H1 (cell line): Measurements from ENCODE around the gene TBC1D22A. TPM values are rescaled to one million over a fixed set of nuclear protein-coding genes. Genes with fewer than 3 reads are reported as not detected.

Source experiments
- CBX8 ChIP-seq: fragments of 300-800, 300-1000 bp; sonication (generic); IDR thresholded peaks from 2 replicates; pipeline ENCODE4 v1.7.1; 2016; ENCODE audit warnings: low read depth, low read length, borderline replicate concordance
- CTBP2 ChIP-seq: IDR thresholded peaks from 2 replicates; pipeline ENCODE4 v1.7.0; 2011; ENCODE audit warnings: borderline replicate concordance, mild to moderate bottlenecking, moderate library complexity, mixed read lengths, low read length; ENCODE audit not compliant: insufficient read depth, insufficient read length
- EP300 ChIP-seq, 2 experiments: IDR thresholded peaks; 1 replicate in 1 of 2; 2 replicates in 1 of 2; pipeline ENCODE4 v1.6.1; 2011 to 2012; ENCODE audit warnings: low read depth in 2 of 2, low read length in 2 of 2, mild to moderate bottlenecking in 2 of 2, borderline replicate concordance in 1 of 2, inconsistent platforms in 1 of 2, moderate library complexity in 1 of 2
- NRF1 ChIP-seq: IDR thresholded peaks from 2 replicates; pipeline ENCODE4 v1.6.1; 2011; ENCODE audit warnings: mild to moderate bottlenecking, low read depth, low read length, improper control_type of control experiment
- POLR2A ChIP-seq, 2 experiments: IDR thresholded peaks; 1 replicate in 1 of 2; 2 replicates in 1 of 2; pipeline ENCODE4 v1.6.1; 2011; ENCODE audit warnings: low read depth in 2 of 2, low read length in 2 of 2, mild to moderate bottlenecking in 2 of 2; ENCODE audit errors: control extremely low read depth in 1 of 2
- polyA plus RNA-seq, 7 experiments: library from polyadenylated mRNA; depleted of rRNA in 3 of 7; stranded (reverse) in 5 of 7; unstranded in 2 of 7; fragments of >200 nt in 5 of 7; fragments of 200-250 nt in 2 of 7; gene quantifications; 1 replicate in 5 of 7; 2 replicates in 1 of 7; 4 replicates in 1 of 7; pipeline versions ENCODE4 v1.2.1 to v1.2.3, GENCODE V29; 2011 to 2013; ENCODE audit warnings: missing spikeins in 2 of 7, mixed read lengths in 2 of 7
- total RNA-seq: library from RNA; stranded (reverse); fragmentation: NEBNext Ultra II Directional; extraction: Animal tissue kit (Norgen Biotek cat#: 25700); gene quantifications from 2 replicates; pipeline ENCODE4 v1.2.1, GENCODE V29; 2021
- TF ChIP-seq, protein P1 (sequence below): fragments of 300-600 bp; sonication (generic); IDR thresholded peaks from 2 replicates; pipeline ENCODE4 v1.7.1; 2012; ENCODE audit warnings: low read length, moderate library complexity, mild to moderate bottlenecking, inconsistent platforms; ENCODE audit not compliant: insufficient replicate concordance
- TF ChIP-seq, protein P2 (sequence below), 3 experiments: IDR thresholded peaks; 1 replicate in 2 of 3; 2 replicates in 1 of 3; pipeline versions ENCODE4 v1.5.1 to v1.6.1; 2011; ENCODE audit warnings: low read length in 3 of 3, mild to moderate bottlenecking in 3 of 3, inconsistent platforms in 2 of 3, low read depth in 1 of 3, moderate library complexity in 1 of 3; ENCODE audit not compliant: insufficient read depth in 1 of 3; ENCODE audit errors: control extremely low read depth in 1 of 3
- TF ChIP-seq, protein P3 (sequence below): IDR thresholded peaks from 2 replicates; pipeline ENCODE4 v1.6.1; 2012; ENCODE audit warnings: inconsistent platforms

The TBC1D22A gene
- total and polyA plus RNA-seq, 2 of the 8 experiments (the other 6 are each of a cell fraction or from before 2014, with no cell fraction given) = 11.9 to 18.4 TPM

GRCh38 chr22:46756097-46756496 is 6.4 kb upstream of the TBC1D22A start (continued):
- TF ChIP-seq, protein P1, sequence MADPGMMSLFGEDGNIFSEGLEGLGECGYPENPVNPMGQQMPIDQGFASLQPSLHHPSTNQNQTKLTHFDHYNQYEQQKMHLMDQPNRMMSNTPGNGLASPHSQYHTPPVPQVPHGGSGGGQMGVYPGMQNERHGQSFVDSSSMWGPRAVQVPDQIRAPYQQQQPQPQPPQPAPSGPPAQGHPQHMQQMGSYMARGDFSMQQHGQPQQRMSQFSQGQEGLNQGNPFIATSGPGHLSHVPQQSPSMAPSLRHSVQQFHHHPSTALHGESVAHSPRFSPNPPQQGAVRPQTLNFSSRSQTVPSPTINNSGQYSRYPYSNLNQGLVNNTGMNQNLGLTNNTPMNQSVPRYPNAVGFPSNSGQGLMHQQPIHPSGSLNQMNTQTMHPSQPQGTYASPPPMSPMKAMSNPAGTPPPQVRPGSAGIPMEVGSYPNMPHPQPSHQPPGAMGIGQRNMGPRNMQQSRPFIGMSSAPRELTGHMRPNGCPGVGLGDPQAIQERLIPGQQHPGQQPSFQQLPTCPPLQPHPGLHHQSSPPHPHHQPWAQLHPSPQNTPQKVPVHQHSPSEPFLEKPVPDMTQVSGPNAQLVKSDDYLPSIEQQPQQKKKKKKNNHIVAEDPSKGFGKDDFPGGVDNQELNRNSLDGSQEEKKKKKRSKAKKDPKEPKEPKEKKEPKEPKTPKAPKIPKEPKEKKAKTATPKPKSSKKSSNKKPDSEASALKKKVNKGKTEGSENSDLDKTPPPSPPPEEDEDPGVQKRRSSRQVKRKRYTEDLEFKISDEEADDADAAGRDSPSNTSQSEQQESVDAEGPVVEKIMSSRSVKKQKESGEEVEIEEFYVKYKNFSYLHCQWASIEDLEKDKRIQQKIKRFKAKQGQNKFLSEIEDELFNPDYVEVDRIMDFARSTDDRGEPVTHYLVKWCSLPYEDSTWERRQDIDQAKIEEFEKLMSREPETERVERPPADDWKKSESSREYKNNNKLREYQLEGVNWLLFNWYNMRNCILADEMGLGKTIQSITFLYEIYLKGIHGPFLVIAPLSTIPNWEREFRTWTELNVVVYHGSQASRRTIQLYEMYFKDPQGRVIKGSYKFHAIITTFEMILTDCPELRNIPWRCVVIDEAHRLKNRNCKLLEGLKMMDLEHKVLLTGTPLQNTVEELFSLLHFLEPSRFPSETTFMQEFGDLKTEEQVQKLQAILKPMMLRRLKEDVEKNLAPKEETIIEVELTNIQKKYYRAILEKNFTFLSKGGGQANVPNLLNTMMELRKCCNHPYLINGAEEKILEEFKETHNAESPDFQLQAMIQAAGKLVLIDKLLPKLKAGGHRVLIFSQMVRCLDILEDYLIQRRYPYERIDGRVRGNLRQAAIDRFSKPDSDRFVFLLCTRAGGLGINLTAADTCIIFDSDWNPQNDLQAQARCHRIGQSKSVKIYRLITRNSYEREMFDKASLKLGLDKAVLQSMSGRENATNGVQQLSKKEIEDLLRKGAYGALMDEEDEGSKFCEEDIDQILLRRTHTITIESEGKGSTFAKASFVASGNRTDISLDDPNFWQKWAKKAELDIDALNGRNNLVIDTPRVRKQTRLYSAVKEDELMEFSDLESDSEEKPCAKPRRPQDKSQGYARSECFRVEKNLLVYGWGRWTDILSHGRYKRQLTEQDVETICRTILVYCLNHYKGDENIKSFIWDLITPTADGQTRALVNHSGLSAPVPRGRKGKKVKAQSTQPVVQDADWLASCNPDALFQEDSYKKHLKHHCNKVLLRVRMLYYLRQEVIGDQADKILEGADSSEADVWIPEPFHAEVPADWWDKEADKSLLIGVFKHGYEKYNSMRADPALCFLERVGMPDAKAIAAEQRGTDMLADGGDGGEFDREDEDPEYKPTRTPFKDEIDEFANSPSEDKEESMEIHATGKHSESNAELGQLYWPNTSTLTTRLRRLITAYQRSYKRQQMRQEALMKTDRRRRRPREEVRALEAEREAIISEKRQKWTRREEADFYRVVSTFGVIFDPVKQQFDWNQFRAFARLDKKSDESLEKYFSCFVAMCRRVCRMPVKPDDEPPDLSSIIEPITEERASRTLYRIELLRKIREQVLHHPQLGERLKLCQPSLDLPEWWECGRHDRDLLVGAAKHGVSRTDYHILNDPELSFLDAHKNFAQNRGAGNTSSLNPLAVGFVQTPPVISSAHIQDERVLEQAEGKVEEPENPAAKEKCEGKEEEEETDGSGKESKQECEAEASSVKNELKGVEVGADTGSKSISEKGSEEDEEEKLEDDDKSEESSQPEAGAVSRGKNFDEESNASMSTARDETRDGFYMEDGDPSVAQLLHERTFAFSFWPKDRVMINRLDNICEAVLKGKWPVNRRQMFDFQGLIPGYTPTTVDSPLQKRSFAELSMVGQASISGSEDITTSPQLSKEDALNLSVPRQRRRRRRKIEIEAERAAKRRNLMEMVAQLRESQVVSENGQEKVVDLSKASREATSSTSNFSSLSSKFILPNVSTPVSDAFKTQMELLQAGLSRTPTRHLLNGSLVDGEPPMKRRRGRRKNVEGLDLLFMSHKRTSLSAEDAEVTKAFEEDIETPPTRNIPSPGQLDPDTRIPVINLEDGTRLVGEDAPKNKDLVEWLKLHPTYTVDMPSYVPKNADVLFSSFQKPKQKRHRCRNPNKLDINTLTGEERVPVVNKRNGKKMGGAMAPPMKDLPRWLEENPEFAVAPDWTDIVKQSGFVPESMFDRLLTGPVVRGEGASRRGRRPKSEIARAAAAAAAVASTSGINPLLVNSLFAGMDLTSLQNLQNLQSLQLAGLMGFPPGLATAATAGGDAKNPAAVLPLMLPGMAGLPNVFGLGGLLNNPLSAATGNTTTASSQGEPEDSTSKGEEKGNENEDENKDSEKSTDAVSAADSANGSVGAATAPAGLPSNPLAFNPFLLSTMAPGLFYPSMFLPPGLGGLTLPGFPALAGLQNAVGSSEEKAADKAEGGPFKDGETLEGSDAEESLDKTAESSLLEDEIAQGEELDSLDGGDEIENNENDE = no peak
- TF ChIP-seq, protein P2, sequence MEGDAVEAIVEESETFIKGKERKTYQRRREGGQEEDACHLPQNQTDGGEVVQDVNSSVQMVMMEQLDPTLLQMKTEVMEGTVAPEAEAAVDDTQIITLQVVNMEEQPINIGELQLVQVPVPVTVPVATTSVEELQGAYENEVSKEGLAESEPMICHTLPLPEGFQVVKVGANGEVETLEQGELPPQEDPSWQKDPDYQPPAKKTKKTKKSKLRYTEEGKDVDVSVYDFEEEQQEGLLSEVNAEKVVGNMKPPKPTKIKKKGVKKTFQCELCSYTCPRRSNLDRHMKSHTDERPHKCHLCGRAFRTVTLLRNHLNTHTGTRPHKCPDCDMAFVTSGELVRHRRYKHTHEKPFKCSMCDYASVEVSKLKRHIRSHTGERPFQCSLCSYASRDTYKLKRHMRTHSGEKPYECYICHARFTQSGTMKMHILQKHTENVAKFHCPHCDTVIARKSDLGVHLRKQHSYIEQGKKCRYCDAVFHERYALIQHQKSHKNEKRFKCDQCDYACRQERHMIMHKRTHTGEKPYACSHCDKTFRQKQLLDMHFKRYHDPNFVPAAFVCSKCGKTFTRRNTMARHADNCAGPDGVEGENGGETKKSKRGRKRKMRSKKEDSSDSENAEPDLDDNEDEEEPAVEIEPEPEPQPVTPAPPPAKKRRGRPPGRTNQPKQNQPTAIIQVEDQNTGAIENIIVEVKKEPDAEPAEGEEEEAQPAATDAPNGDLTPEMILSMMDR (IDR thresholded peaks at IDR 0.05; ENCODE audit: control extremely low read depth in 1 of 3, insufficient read depth in 1 of 3, low read depth in 1 of 3, low read length in 3 of 3) = no peak
- TF ChIP-seq CBX8 = no peak
- TF ChIP-seq, protein P3, sequence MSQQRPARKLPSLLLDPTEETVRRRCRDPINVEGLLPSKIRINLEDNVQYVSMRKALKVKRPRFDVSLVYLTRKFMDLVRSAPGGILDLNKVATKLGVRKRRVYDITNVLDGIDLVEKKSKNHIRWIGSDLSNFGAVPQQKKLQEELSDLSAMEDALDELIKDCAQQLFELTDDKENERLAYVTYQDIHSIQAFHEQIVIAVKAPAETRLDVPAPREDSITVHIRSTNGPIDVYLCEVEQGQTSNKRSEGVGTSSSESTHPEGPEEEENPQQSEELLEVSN = no peak
- no peak for TF ChIP-seq POLR2A (IDR thresholded peaks at IDR 0.05; ENCODE audit: control extremely low read depth in 1 of 2, low read depth in 2 of 2, low read length in 2 of 2)
- no peak for TF ChIP-seq EP300 (IDR thresholded peaks at IDR 0.05; ENCODE audit: borderline replicate concordance in 1 of 2, low read depth in 2 of 2, low read length in 2 of 2)
- TF ChIP-seq NRF1 = no peak
- no peak for TF ChIP-seq CTBP2
